Activated T-cell treated with anti-CD3 and anti-CD28 coated beads, Interleukin-2, amount 50 U/mL, for 24 hours (primary cell): ENCODE results near the gene PCNA.

Source experiments
- DNase-seq: peaks from one replicate; pipeline ENCODE4 v3.0.0-alpha.2; 2020
- H3K27ac Mint-ChIP-seq: 2 replicates; pipeline ENCODE4 v1.8.0; 2020; ENCODE audit warnings: mild to moderate bottlenecking, mixed read lengths
- H3K27me3 Mint-ChIP-seq: 2 replicates; pipeline ENCODE4 v1.8.0; 2020; ENCODE audit warnings: mixed read lengths
- H3K36me3 Mint-ChIP-seq: 2 replicates; pipeline ENCODE4 v1.8.0; 2020; ENCODE audit warnings: low read depth, mixed read lengths
- H3K4me1 Mint-ChIP-seq: 2 replicates; pipeline ENCODE4 v1.8.0; 2020; ENCODE audit warnings: low read depth, mixed read lengths
- H3K4me3 Mint-ChIP-seq: 2 replicates; pipeline ENCODE4 v1.8.0; 2020; ENCODE audit warnings: mild to moderate bottlenecking, moderate library complexity, mixed read lengths
- H3K9me3 Mint-ChIP-seq: 2 replicates; pipeline ENCODE4 v1.8.0; 2020; ENCODE audit warnings: mixed read lengths

Gene PCNA

DNA sequence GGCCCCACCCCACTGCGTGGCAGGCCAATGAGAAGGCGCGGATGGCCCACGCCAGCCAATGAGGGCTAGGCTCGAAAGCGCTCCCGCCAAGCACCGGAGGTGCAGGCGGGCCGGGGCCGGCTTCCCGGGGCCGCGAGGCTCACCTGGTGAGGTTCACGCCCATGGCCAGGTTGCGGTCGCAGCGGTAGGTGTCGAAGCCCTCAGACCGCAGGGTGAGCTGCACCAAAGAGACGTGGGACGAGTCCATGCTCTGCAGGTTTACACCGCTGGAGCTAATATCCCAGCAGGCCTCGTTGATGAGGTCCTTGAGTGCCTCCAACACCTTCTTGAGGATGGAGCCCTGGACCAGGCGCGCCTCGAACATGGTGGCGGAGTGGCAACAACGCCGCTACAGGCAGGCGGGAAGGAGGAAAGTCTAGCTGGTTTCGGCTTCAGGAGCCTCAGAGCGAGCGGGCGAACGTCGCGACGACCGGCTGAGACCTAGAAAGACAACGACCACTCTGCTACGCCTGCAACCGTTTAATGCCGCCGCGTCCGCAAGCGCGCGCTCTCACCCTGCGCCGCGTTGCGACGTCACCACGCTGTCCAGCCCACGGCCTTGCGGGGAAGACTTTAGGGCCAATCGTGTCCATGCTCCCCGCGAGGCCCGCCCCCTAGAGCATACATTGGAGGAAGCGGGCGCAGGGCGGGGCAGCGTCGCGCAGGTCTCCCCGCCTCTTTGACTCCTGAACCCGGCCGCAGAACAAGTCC, at the start of gene PCNA:
Gene PCNA, minus strand, starts transcription at position 524 of the 750 bp plus-strand sequence. Its CDS starts 160 bp downstream, at position 364.
- peaks cover 46% of the 10 kb centered on the region for H3K4me1 Mint-ChIP-seq
- H3K27ac Mint-ChIP-seq = peak within 1 kb of the TSS; percentile 98
- peak; percentile 97 for DNase-seq
- no peaks in the 10 kb centered on the region for H3K9me3 Mint-ChIP-seq
- H3K27me3 Mint-ChIP-seq = no peaks in the 10 kb centered on the region
- peaks cover 52% of the 10 kb centered on the region for H3K36me3 Mint-ChIP-seq
- H3K4me3 Mint-ChIP-seq = peak within 1 kb of the TSS; percentile 95

GRCh38 chr20:5168651-5169396, 49.1 kb upstream of the PCNA start:
- no peak overlapping the region for H3K4me3 Mint-ChIP-seq
- peak overlapping the region; percentile 77 for H3K27ac Mint-ChIP-seq
- H3K27me3 Mint-ChIP-seq = no peaks in the 10 kb centered on the region
- peaks cover 18% of the 10 kb centered on the region for H3K36me3 Mint-ChIP-seq
- H3K9me3 Mint-ChIP-seq = no peaks in the 10 kb centered on the region
- no peak for DNase-seq
- H3K4me1 Mint-ChIP-seq = peaks cover 77% of the 10 kb centered on the region

GRCh38 chr20:5164645-5165625, 45.2 kb upstream of the PCNA start:
- H3K36me3 Mint-ChIP-seq = peaks cover 3% of the 10 kb centered on the region
- H3K27me3 Mint-ChIP-seq = no peaks in the 10 kb centered on the region
- no peak for DNase-seq
- H3K4me1 Mint-ChIP-seq = peaks cover 79% of the 10 kb centered on the region
- no peak overlapping the region for H3K4me3 Mint-ChIP-seq
- H3K9me3 Mint-ChIP-seq = no peaks in the 10 kb centered on the region
- H3K27ac Mint-ChIP-seq = no peak overlapping the region

DNA sequence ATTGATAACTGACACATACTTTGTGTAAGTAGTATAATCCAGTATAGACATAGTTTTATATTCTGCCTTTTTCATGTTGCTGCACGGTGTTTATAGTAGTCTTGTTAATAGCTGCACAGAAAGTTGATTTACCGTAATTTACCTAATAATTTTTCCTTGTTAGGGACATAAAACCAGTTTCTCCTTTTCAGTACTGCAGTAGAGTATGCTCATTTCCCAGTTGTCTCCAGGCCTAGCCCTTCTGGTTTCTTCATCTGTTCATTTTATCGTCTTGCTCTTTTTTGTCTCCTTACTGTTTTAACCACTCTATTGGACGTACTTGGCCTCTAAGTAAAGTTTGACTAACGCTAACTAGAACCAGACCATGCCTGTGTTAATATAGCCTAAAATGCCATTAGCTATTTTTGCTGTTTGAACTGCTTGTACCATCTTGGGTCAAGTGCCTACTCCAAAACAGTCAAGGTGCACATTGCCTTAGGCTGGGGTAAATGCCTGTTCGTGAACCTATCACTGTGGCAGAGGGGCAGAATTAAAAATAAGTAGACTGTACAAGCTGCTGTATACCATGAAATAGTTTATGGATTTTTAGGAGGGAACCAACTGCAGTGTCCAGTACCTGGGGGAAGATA, 41.9 kb upstream of the PCNA start:
- H3K27ac Mint-ChIP-seq = peak overlapping the region; percentile 0
- H3K9me3 Mint-ChIP-seq = no peaks in the 10 kb centered on the region
- no peak overlapping the region for H3K4me3 Mint-ChIP-seq
- H3K27me3 Mint-ChIP-seq = no peaks in the 10 kb centered on the region
- DNase-seq = no peak
- H3K36me3 Mint-ChIP-seq = peaks cover 3% of the 10 kb centered on the region
- H3K4me1 Mint-ChIP-seq = peaks cover 66% of the 10 kb centered on the region

DNA sequence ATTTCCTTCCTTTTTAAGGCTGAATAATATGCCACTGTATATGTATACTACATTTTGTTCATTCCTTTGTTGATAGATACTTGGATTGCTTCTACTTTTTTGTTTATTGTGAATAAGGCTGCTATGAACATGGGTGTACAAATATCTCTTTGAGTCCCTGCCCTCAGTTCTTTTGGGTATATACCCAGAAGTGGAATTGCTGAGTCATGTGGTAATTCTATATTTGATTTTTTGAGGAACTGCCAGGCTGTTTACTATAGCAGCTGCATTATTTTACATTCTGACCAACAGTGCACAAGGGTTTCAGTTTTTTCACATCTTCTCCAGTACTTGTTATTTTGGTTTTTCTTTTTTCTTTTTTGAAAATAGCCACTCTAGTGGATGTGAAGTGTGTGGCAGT, 41.1 kb upstream of the PCNA start:
- no peak overlapping the region for H3K4me3 Mint-ChIP-seq
- H3K9me3 Mint-ChIP-seq = no peaks in the 10 kb centered on the region
- peaks cover 3% of the 10 kb centered on the region for H3K36me3 Mint-ChIP-seq
- no peak for DNase-seq
- H3K27ac Mint-ChIP-seq = no peak overlapping the region
- H3K27me3 Mint-ChIP-seq = no peaks in the 10 kb centered on the region
- peaks cover 65% of the 10 kb centered on the region for H3K4me1 Mint-ChIP-seq

GRCh38 chr20:5159928-5160327, 40.2 kb upstream of the PCNA start:
- Mint-ChIP-seq H3K27ac (peak overlapping the region; percentile 2), H3K9me3 (no peaks in the 10 kb centered on the region), H3K27me3 (no peaks in the 10 kb centered on the region), H3K36me3 (peaks cover 3% of the 10 kb centered on the region), H3K4me3 (no peak overlapping the region), H3K4me1 (peaks cover 63% of the 10 kb centered on the region)
- DNase-seq = no peak

DNA sequence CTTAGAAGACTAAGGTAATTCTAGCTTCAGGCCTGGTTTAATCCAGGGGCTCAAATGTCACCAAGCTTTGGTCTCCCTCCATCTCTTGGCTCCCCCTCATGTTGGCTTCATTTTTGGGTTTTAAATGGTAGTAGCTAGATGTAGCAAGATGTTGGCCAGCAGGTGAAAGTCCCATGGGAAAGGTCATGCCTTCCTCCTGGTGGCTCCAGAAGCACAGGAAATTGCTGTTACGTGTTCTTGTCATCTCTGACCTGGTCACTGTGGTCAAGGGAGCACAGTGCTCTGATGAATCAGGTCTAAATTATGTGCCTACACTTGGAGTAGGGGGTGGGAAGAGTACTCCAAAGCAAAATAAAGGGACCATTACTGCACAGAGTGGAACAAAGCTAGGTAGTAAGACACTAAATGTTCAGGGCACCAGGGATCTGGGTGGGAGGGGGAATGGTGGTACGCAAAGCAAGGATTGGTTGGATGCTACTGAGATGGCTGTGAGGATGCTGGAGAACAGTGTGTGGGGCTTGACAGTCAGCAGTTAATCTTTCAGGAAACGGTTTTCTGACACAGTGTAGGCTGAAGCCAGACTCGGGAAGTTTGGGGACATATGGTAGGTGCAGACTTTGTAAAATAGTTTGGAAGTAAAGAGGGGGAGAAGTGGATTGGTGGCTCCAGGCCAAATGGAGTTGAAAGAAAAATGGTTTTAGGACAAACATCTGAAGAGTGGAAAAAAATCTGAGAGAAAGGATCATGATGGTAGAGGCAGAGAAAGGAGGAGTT, 37.1 kb upstream of the PCNA start:
- no peak for DNase-seq
- Mint-ChIP-seq H3K27me3 (no peaks in the 10 kb centered on the region), H3K4me3 (no peak overlapping the region), H3K36me3 (peaks cover 14% of the 10 kb centered on the region), H3K4me1 (peaks cover 71% of the 10 kb centered on the region), H3K9me3 (no peaks in the 10 kb centered on the region), H3K27ac (peak overlapping the region; percentile 3)

DNA sequence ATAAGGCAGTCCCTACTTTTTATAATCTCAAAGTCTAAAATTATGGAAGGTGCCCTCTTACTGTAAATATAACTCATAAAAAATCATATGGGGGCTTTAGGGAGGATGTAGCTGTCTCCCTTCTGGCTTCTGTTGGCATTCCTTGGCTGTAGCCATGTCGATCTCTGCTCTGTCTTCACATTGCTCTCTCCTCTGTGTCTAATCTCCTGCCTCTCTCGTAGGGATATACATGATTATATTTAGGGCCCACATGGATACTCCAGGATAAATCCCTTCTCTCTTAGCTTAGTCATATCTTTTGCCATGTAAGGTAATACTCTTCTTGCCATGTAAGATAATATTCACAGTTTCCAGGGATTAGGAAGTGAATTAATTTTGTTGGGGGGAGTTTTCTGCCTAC, 35.6 kb upstream of the PCNA start:
- peaks cover 62% of the 10 kb centered on the region for H3K4me1 Mint-ChIP-seq

GRCh38 chr20:5154543-5154925, 34.8 kb upstream of the PCNA start:
- Mint-ChIP-seq H3K4me1 (peaks cover 66% of the 10 kb centered on the region), H3K9me3 (no peaks in the 10 kb centered on the region), H3K27me3 (no peaks in the 10 kb centered on the region), H3K27ac (no peak overlapping the region), H3K36me3 (peaks cover 17% of the 10 kb centered on the region), H3K4me3 (no peak overlapping the region)
- no peak for DNase-seq

More for the DNA sequence above, 35.6 kb upstream of the PCNA start:
- Mint-ChIP-seq H3K9me3 (no peaks in the 10 kb centered on the region), H3K27ac (peak overlapping the region; percentile 4), H3K36me3 (peaks cover 17% of the 10 kb centered on the region), H3K4me3 (no peak overlapping the region), H3K27me3 (no peaks in the 10 kb centered on the region)
- DNase-seq = no peak

DNA sequence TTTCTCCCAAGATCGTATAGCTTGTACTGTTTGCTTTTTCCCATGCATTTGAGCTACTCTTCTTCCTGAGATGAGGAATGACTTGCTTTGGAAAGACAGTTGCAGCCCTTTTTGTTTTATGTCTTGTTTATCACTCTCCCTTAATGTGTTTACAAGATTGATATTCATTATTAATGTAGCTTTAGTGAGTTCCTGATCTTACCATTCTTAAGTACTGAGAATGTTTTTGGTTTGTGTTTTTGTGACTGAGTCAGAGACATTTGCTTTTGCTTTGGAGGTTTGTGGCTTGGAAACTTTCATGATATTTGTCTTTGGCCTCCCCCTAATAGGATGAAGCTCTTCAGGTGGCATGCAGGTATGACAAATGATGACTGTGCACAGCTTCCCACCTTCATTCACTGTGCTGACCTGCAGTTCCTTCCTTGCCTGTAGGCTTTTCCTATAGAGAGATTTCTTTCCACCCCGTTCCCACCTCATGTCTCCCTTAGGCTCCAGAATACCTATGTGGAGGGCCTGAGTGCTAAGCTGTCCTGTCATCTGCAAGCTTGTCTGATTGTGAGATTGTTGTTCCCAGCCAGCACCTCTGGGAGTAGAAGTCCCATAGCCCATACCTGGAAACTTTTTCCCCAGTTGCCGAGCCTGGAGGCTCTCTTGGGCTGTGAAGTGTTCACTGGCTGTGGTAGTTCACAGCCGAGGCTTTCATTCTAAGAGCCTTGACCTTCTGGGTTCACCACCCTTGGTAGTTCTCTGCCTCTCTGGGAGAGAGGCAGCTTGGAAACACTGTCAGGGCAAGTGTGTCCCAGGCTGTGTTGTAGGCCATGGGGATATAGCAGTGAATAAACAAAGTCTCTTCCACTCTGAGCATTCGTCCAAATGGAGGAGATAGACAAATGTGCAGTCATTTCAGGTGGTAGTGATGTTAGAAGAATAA, 34.1 kb upstream of the PCNA start:
- Mint-ChIP-seq H3K4me1 (peaks cover 68% of the 10 kb centered on the region), H3K9me3 (no peaks in the 10 kb centered on the region), H3K27me3 (no peaks in the 10 kb centered on the region), H3K36me3 (peaks cover 17% of the 10 kb centered on the region), H3K4me3 (no peak overlapping the region), H3K27ac (peak overlapping the region; percentile 44)
- DNase-seq = no peak

- peaks cover 69% of the 10 kb centered on the region for H3K4me1 Mint-ChIP-seq
These were observed 33.4 kb upstream of the PCNA start for GRCh38 chr20:5153152-5153467.

GRCh38 chr20:5150226-5151076, 30.7 kb upstream of the PCNA start:
- peaks cover 25% of the 10 kb centered on the region for H3K36me3 Mint-ChIP-seq
- H3K4me1 Mint-ChIP-seq = peaks cover 71% of the 10 kb centered on the region
- DNase-seq = no peak
- no peaks in the 10 kb centered on the region for H3K27me3 Mint-ChIP-seq
- H3K4me3 Mint-ChIP-seq = no peak overlapping the region
- no peaks in the 10 kb centered on the region for H3K9me3 Mint-ChIP-seq
- H3K27ac Mint-ChIP-seq = peak overlapping the region; percentile 24

More at GRCh38 chr20:5153152-5153467, 33.4 kb upstream of the PCNA start:
- Mint-ChIP-seq H3K27ac (no peak overlapping the region), H3K9me3 (no peaks in the 10 kb centered on the region), H3K36me3 (peaks cover 17% of the 10 kb centered on the region), H3K27me3 (no peaks in the 10 kb centered on the region), H3K4me3 (no peak overlapping the region)
- DNase-seq = no peak
